Heart left ventricle (tissue), 13 donors: ENCODE data around the gene CYB5R4.

ENCODE experiments used
- CTCF ChIP-seq, 12 donors: fragments of 200-600 bp; sonication (generic) in 4 of 12; IDR thresholded peaks; one replicate each; pipeline versions ENCODE4 v1.5.0 to v1.8.0; 2018 to 2022; ENCODE audit warnings: antibody characterized with exemption in 12 of 12, mild to moderate bottlenecking in 5 of 12
- POLR2A ChIP-seq, 2 donors: fragments of 450-650 bp; IDR thresholded peaks; one replicate each; pipeline ENCODE4 v1.6.1; 2017; ENCODE audit warnings: antibody characterized with exemption in 2 of 2, mild to moderate bottlenecking in 2 of 2, moderate library complexity in 2 of 2
- donor health status: ischemic (EF 13 %, LVEDD 7.1; RV severe dilation, severe dysfunction).
- donor health status: DM: no; HTN: yes; CAD: no.
- donor health status: DM: no; HTN: no; CAD: no.
- donor health status: ischemic (EF 25% LVEDD 6.9; RV normal size, moderate dysfunction).
- donor health status: ischemic (EF 25% LVEDD 5.7; RV mildly dilated, moderate dysfunction).
- donor health status: ischemic (EF 35%, LVEDD 5.7; RV mildly dilated, moderate dysfunction).
- donor health status: nonischemic (EF 11% LVEDD 7.7; RV severe dilation, severe dysfunction).
- donor health status: DM: yes; HTN: yes; CAD: no.
- donor health status: PGD.
- donor health status: ischemic (EF 29% LVEDD 5.4; RV normal size, mild dysfunction).
- donor health status: nonischemic (EF 23%, LVEDD 6.1; RV moderate dilation, normal function).

- TF ChIP-seq CTCF (IDR thresholded peaks at IDR 0.05) (no peak), POLR2A (IDR thresholded peaks at IDR 0.05) (no peak)
Measured at GRCh38 chr6:84013931-84014330, 154.4 kb downstream of the CYB5R4 start.
